ENCODE results near the gene SBK2.
A peak's percentile ranks its signal among the peaks of the same experiment; 100 is the strongest.
"Not testable (repeated sequence)": the region's sequence is repeated elsewhere in the genome, so short reads cannot be mapped to it uniquely, and the experiment has no call there.

Gene SBK2

GRCh38 chr19:55535173-55535964 is 1.6 kb downstream of the SBK2 start:
- no peak for DNase-seq

GRCh38 chr19:55534280-55534679 is 2.7 kb downstream of the SBK2 start:
- DNase-seq, result not testable (repeated sequence)

- no peak for DNase-seq
Measured at GRCh38 chr19:55530996-55531395, 5.9 kb downstream of the SBK2 start.

GRCh38 chr19:55529636-55530234 is 7.2 kb downstream of the SBK2 start:
- DNase-seq, result no peak

GRCh38 chr19:55528030-55528803 is 8.7 kb downstream of the SBK2 start:
- no peak for DNase-seq

- DNase-seq, result no peak
Measured at GRCh38 chr19:55527197-55528029, 9.5 kb downstream of the SBK2 start.

GRCh38 chr19:55526216-55527196 is 10.4 kb downstream of the SBK2 start:
- DNase-seq, result peak; percentile 63

- DNase-seq, result no peak
Measured at GRCh38 chr19:55525289-55526101, 11.4 kb downstream of the SBK2 start.

- peak; percentile 46 for DNase-seq
Measured at GRCh38 chr19:55520691-55521292, 16.1 kb downstream of the SBK2 start.

GRCh38 chr19:55519451-55520311 is 17.3 kb downstream of the SBK2 start:
- no peak for DNase-seq

GRCh38 chr19:55516878-55517620 is 19.9 kb downstream of the SBK2 start:
- peak; percentile 96 for DNase-seq

- DNase-seq, result no peak
Measured at GRCh38 chr19:55508120-55508519, 28.8 kb downstream of the SBK2 start.

GRCh38 chr19:55504981-55505380 is 32.0 kb downstream of the SBK2 start:
- no peak for DNase-seq

- no peak for DNase-seq
Measured at GRCh38 chr19:55504252-55504603, 32.7 kb downstream of the SBK2 start.

GRCh38 chr19:55503502-55504251 is 33.3 kb downstream of the SBK2 start:
- peak; percentile 96 for DNase-seq

GRCh38 chr19:55503157-55503501 is 33.8 kb downstream of the SBK2 start:
- DNase-seq, result no peak

- DNase-seq, result no peak
Measured at GRCh38 chr19:55502197-55502952, 34.6 kb downstream of the SBK2 start.
